Effector CD4-positive, alpha-beta T cell (primary cell): ENCODE measurements around the gene MCL1.

ENCODE experiments used
- DNase-seq: peaks from one replicate; pipeline ENCODE4 v3.0.0-alpha.2; 2020

Gene MCL1

DNA sequence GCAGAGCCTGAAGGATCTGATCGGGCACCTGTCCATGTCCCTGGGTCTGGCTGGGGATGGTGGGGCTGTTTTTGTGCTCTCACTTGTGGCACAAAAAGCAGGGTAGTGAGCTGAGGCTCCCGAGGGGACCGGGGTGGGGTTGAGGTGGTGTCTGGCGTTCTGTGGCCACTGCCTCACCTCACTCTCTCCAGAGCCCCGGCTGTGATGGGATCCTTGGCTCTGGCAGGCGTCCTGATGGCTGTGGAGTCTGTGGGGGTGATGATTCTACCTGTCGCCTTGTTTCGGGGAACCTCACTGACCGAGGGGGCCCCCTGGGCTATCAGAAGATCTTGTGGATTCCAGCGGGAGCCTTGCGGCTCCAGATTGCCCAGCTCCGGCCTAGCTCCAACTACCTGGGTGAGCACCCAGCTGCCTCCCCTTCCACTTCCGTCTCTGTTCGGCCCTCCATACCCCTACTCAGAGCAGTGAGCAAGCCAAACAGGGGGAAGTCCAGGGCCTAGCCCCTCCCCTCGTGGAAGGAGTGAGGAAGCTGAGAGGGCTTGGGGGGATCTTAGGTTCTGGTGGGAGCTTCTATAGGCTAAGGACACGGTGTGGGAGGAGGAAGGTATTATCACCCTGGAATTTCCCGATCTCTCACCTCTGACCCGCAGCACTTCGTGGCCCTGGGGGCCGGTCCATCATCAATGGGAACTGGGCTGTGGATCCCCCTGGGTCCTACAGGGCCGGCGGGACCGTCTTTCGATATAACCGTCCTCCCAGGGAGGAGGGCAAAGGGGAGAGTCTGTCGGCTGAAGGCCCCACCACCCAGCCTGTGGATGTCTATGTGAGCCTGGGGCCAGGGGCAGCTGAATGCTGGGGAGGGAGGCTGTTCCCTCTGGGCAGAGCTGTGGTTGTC, 23.2 kb downstream of the MCL1 start:
- no peak for DNase-seq

DNA sequence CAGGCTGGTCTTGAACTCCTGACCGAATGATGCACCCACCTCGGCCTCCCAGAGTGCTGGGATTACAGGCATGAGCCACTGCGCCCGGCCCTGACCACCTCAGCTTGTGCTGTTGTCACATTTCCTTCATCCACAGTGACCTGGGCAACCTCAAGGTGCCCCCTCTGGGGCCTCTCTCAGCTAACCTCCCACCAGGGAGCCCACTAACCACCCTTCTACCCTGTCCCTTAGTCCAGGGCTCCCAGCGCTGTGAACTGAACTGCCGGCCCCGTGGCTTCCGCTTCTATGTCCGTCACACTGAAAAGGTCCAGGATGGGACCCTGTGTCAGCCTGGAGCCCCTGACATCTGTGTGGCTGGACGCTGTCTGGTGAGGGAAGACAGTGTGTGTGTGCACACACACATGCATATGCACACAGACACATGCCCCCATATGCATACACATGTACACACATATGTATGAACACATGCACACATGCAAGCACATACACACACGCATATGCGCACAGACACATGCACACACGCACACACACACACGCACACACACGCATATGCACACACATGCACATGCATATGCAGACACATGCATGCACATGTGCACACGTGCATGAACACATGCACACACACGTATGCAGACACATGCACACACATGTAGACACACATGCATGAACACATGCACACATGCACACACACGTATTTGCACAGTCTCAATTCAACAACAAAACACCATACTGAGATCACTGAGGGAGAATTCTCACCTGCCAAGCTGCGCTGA, 24.0 kb downstream of the MCL1 start:
- DNase-seq, result no peak

DNA sequence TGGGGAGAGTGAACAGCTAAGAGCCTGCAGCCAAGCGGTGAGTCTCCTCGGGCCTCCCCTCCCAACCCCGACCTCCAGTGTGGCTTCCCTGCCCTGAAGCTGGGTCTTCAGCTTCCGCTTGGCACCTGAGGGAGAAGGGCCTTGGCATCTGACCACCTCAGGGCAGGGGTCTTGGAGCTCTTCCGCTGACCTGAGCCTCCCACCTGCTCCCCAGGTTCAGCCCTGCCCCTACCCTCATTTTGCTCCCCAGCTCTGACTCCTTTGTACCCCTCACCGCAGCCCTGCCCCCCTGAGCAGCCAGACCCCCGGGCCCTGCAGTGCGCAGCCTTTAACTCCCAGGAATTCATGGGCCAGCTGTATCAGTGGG, 25.3 kb downstream of the MCL1 start:
- DNase-seq, result no peak

DNA sequence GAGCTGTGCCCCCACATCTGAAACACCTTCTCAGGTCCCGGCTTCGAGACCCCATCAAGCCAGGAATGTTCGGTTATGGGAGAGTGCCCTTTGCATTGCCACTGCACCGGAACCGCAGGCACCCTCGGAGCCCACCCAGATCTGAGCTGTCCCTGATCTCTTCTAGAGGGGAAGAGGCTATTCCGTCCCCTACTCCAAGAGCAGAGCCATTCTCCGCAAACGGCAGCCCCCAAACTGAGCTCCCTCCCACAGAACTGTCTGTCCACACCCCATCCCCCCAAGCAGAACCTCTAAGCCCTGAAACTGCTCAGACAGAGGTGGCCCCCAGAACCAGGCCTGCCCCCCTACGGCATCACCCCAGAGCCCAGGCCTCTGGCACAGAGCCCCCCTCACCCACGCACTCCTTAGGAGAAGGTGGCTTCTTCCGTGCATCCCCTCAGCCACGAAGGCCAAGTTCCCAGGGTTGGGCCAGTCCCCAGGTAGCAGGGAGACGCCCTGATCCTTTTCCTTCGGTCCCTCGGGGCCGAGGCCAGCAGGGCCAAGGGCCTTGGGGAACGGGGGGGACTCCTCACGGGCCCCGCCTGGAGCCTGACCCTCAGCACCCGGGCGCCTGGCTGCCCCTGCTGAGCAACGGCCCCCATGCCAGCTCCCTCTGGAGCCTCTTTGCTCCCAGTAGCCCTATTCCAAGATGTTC, 25.9 kb downstream of the MCL1 start:
- DNase-seq, result no peak

DNA sequence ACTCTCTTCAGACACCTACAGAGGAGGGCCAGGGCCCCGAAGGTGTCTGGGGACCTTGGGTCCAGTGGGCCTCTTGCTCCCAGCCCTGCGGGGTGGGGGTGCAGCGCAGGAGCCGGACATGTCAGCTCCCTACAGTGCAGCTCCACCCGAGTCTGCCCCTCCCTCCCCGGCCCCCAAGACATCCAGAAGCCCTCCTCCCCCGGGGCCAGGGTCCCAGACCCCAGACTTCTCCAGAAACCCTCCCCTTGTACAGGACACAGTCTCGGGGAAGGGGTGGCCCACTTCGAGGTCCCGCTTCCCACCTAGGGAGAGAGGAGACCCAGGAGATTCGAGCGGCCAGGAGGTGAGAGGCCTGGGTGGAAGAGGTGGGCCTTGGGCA, 26.5 kb downstream of the MCL1 start:
- no peak for DNase-seq

DNA sequence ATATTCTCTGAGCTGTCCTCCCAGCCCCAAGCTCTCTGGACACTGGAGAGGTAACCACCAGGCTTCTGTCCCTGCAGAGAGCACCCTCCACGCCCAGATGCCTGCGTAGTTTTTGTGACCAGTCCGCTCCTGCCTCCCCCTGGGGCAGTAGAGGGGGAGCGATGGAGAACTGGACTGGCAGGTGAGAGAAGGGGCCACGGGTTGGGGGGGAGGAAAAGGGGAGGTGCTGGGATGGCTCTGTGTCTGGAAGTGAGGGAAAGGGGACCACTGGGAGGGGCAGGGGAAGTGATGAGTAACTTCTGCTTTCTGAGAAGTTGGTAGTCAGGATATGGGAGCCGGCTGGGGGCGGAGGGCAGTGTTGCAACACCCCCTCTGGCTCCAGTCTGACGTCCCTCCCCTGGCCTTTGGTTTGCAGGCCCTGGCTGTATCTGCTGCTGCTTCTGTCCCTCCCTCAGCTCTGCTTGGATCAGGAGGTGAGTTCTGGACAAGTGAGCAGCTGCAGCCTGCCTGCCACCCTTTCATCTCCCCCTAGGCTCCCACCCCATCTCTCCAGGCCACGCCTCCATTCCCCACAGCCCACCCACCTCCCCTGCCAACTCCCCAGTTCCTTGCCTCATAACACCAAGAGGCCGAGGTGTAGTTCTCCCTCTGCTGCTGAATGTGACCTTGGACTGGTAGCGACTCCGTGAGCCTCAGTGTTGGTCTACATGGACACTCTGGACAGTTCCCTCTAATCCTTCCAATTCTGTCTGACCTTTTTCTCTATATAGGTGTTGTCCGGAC, 27.1 kb downstream of the MCL1 start:
- DNase-seq, result no peak

DNA sequence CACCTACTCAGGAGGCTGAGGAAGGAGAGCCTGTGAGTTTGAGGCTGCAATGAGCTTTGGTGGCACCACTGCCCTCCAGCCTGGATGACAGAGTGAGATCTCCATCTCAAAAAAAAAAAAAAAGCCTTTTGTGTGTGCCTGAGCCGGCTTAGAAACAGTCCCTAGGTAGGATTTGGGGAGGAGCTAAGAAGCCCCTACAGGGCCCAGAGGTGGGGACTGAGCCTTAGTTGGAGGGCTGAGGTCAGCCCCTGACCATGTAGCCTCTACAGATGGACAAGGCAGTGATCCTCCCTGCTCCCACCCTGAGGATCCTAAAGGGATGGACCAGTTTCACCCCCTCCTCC, 27.7 kb downstream of the MCL1 start:
- DNase-seq, result no peak

DNA sequence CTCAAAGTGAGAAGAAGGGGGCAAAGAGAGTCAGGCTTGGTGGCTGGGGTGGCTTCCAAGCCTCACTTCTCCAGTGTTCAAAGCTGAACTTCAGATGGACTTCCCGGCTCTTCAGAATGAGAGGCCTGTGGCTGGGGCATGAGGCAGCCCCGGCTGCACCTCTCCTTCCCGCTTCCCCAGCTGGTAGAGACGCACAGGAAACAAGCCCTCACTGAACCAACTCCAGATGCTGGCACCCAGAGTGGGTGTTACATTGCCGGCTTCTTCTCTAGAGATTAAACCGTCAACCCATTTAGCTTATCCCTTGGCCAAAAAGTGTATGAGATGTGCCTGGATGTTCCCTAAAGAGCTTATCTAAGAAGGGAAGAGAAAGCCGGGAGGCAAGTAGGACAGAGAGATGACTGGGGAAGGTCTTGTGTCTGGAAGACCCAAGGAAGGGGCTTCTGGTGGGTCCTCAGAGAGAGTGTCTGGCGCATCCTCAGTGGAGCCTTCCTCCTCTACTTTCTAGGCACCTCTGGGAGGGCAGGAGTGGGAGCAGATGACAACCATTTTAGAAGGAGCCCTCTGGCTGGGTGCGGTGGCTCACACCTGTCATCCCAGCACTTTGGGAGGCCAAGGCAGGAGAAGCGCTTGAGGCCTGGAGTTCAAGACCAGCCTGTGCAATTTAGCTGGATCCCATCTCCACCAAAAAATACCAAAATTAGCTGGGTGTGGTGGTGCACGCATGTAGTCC, 28.2 kb downstream of the MCL1 start:
- no peak for DNase-seq

DNA sequence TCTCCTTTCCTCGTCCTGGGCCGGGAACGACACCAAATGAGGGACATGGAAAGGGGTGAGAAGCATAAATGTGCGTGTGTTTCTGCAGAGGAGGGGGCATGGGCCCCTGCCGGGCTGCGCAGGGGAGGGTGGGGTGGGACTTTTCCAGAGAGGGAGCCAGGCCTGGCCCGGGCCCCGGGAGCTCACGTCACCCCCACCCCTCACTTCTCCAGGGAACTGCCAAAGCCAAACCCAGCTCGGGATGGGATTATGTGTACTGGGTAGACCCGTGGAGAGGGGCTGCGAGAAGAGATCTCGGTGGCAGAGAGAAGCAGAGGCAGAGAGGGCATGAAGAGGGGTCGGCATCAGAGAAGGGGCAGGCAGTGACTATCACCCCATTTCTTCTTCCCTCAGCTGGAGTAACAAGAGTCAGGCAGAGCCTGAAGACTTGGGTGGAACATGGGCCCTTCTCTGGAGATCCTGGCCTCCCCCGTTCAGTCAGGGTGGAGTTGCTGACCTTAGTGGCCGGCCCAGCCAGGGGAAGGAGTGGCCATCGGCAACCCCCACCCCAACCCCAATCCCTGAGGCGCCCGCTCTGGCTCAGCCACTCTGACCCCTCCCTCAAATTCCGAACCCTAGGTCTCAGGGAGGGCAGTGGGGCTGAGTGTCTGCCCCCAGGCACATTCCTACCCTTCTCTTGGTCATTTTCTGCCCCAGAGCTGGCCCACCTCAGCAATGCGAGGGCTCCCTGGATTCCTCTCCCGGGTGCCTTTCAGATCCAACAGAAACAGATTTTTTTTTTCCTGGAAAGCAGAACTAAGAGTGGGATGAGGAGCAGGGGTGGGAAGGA, 29.0 kb downstream of the MCL1 start:
- no peak for DNase-seq

DNA sequence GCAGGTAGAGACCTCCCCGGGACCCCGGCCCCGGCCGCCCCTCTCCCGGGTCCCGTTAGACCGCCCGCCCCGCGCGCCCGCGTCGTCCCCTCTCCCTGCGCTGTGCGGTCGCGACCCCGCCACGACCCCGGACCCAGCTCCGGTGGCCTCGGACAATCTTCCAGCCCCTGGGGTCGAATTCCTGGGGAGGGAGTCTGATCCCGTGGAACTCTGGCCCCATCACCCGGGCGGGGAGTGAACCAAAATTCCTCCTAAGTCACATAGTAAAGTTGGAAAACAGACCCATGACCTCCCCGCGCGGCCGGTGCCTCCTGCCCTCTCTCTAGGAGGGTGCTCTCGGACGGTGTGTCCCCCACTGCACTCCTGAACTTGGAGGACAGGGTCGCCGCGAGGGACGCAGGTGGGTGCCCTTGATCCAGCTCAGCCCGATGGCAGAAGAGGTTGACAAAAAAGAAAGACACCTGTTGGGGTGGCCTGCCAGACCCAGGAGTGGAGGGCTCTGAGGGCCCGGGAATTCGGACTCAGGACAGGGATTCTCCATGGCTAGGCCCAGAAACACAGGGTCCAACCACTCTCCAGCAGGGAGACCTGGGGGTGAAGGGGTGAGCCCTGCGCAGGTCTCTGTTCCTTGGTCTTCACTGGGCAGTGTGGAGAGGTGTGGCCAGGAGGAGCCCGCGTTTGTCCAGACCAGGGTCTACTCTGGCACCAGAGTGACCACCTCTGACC, 29.8 kb downstream of the MCL1 start:
- DNase-seq, result no peak

DNA sequence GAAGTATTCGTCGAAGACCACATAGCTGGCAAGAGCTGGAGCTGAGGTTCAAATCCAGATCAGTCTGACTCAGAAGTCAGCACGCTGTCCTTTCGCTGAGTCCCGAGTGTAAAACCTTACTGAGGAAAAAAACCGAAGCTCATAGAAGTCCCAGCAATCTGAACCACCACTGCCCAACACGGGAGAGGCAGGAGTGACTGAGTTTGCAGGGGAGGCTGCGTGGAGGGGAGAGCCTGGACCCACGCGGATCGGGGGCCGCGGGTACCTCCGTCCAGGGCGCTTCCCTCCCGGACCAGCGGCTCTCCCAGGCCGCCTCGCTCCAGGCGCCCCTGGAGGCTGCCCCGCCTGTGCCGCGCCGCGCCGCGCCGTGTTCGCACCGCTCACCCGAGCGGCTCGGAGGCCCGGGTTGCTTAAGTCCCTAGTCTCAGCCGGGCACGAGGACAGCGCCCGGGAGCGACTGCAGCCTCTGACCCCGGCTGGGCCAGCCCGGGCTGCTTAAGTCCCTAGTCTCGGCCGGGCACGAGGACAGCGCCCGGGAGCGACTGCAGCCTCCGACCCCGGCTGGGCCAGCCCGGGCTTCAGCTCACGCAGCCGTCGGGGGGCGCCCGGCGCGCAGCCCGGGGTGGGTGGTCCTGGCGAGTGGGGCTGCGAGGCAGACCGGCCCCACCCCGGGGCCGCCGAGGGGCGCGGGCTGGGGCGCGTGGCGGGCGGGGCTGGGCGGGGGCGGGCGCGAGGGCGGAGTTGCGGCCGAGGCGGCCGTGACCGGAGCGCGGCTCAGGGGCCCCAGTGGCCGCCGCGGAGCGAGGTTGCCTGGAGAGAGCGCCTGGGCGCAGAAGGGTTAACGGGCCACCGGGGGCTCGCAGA, 30.5 kb downstream of the MCL1 start, which contains the start of gene ADAMTSL4:
ADAMTSL4 (plus strand) TSS at position 777 of the 864 bp plus-strand sequence. CDS start 2,881 bp downstream, outside the sequence.
- DNase-seq, result no peak

DNA sequence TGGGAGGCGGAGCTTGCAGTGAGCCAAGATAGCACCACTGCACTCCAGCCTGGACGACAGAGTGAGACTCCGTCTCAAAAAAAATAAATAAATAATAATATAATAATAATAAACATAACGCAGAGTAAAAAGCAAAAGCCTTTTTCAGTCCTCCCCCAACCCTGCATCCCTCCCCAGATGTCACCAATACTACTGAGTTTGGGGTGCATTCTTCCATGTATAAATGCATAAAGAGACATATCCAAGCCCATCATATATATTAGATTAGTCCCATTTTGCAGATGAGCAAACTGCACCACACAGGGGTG, 31.1 kb downstream of the MCL1 start:
- no peak for DNase-seq

DNA sequence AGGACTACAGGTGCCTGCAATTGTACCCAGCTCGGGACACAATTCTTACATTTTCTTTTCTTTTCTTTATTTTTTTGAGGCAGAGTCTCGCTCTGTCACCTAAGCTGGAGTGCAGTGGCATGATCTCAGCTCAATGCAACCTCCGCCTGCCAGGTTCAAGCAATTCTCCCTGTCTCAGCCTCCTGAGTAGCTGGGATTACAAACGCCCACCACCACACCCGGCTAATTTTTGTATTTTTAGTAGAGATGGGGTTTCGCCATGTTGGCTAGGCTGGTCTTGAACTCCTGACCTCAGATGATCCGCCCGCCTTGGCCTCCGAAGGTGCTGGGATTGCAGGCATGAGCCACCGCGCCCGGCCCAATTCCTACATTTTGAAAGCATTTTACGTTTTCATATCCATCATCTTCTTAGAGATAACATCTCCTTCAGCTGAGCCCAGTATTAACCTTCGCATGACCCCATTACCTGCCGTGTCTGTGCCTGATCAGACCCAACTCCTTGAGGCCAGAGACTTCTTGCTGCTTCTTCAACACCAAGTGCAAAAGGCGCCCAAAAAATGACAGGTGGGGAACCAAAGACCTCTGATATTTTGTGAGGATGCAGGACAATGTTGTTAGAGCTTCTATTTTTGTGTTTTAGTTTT, 33.0 kb downstream of the MCL1 start:
- DNase-seq, result no peak

DNA sequence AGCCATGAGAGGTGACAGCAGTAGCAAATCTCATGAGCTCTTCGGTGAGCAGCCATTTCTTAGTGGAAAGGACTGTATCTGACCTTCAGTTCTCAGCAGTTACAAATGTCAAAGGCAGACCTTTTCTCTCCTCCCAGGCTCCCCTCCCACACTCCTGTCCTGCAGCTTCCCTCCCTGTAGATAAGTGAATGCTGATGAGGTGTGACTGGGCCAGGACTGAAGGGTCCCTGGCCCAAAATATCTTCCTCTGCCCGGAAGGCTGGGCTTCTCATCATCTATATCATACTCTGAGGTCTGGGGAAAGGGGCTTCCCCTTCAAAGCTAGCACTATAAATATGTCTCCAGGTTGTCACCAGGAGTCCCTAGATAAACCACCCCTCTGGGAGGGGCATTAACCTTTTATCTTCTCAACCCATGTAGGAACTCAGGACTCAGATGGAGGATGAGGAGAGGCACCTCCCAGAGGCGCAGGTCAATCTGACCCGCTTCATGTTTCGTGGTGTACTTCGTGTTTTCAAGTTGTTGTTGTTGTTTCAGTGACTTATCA, 33.9 kb downstream of the MCL1 start:
- DNase-seq, result no peak

DNA sequence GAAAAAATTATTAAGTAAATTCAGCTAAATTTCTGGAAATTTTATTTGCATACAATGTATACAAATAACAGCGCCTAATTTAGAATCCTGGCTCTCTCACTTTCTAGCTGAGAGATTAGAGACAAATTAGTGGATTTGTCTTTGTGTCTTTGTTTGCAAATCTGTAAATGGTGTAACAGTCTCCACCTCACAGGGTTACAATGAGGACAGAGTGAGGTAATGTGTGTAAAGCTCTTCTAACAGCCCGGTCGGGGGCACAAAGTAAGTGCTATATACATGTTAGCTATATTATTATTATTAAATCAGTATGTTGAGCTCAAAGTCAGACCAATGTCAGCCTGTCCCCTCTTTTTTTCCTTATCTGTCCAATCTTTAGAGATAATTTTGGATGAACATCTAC, 35.2 kb downstream of the MCL1 start:
- no peak for DNase-seq

DNA sequence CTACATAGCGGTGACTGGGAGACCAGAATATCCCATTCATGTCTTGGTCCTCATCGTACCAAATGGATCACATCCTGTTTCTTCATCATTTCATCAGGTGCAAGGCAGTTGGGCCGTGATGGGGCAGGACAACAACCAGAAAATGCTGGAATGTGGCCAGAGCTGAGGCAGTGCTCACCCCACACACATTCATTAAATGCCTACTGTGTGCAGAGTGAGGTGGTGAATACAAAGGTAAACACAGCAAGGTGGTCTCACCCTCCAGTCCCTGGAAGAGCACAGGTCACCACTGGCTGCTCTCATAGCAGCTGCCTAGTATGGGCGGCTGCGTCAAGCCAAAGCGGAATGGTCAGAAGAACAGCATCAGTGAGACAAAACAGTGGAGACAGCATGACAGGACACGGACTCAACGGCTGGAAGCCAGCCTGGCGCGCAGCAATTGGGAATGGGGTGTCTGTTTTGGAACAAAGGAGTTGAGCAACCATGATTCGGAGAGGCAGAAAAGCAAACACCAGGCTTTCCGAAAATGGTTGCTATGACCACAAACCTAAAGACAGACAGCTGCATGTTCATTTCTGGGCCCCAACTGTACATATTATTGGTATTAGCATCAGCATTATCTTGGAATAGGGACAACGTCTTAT, 35.8 kb downstream of the MCL1 start:
- DNase-seq, result no peak

DNA sequence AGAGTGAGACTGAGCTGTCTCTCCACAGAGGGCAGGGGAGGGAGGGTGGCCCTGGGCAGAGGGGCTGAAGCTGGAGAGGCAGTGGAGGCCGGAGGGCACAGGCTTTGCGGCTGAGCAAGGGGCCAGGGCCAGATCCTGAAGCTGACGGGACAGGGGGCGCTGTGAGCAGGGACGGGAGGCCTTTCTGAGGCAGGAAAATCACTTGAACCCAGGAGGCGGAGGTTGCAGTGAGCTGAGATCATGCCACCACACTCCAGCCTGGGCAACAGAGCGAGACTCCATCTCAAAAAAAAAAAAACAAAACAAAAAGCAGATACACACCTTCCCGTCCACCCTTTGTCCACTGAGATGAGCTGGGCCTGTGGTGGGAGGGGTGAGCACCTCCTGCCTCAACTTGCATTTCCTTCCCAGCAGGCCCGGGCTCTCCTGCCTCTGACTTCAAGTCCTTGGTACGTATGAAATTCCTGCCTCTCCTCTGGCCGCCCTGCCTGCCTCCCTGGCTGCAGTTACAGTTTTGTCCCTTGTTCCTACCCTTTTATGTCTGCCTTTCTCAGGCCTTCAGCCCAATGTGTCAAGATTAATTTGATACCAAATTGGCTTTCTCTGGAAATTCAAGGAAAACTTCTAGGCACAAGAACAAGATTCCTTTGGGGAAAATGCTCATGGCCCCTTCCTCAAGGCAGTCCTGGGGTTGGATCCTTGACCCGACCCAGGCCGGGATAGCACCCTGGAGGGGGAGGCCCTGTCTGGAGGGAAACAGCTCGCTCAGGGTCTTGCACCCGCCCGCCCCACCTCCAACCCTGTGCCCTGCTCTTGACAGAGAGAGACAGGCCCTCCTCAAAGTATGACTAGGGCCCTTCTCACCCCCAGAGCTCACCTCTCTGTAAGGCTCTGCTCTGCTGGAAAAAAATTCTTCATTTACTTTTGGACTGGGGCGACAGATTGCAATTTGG, 41.4 kb downstream of the MCL1 start:
- no peak for DNase-seq
